HG03354 (cell line): ENCODE measurements around the gene CTBP2.

Source experiments
- ATAC-seq: cut with Tn5 transposase; IDR thresholded peaks from one replicate; pipeline ENCODE4 v1.9.1; 2021; ENCODE audit warnings: mild to moderate bottlenecking; ENCODE audit not compliant: unreplicated experiment, poor library complexity, severe bottlenecking

Gene CTBP2

DNA sequence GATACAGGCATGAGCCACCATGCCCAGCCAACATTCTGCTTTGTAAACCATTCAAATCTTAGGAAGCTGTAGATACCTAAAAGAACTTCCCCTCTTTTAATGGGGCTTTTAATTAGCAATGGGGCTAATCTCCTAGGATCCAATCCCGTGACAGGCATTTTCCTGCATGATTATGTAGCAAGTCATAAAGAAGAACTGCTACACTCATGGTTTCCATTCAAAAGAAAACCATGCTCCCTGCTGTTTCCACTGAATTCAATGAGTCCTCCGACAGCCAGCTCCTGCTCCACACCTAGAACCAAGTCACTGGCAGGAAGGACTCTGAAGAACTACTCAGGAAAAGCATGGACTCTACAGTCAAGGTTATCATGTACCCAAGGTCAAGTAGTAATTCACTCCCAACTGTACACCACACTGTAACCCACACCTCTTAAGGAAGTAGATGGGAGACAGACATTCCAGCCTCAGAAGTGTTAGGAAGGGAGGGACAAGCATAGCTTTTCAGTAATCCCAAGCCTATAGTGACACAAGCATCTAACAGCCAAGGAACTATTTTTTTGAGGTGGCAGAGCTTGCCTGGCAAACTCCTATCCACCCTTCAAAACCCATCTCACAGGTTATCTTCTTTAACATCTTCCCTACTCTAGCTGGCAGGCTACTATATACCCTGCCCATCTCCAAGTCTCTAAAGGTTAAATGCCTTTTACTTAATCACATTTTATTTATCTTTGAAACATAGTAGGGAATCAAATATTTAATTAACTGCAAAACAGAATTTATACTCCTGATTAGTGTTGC is 47.5 kb downstream of the CTBP2 start:
- ATAC-seq = no peak

- ATAC-seq = no peak
Measured at GRCh38 chr10:125111118-125111727, 49.1 kb downstream of the CTBP2 start.

GRCh38 chr10:125107965-125108580 is 52.3 kb downstream of the CTBP2 start:
- no peak for ATAC-seq

- ATAC-seq = no peak
Measured at GRCh38 chr10:125107166-125107949, 53.0 kb downstream of the CTBP2 start.

- ATAC-seq = no peak
Measured at GRCh38 chr10:125106586-125106985, 53.8 kb downstream of the CTBP2 start.

DNA sequence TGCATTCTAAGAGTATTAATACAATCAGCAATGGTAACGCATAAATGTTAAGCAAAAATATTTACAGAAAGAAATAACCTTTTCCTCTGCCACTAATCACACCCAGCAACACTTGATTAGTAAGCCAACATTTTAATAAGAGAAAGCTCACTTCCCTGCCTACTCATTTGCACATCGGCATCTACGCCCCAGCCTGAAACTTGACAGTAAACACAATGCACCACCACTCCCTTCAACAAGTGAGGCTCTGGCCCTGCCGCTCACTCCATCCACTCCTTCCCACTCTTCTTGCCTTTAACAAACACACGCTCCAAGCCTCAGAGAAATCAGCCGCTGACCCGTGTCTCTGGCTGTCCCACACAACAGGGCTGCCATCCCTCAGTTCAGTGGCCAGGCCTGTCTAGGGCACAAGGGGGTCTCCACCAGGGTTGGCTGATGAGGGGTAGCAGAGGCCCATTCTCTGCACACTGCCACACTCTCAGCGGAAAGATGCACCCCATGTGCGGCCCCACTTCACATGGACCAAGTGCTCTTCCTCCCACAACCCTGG is 54.6 kb downstream of the CTBP2 start:
- ATAC-seq = no peak

GRCh38 chr10:125105155-125105554 is 55.2 kb downstream of the CTBP2 start:
- no peak for ATAC-seq

DNA sequence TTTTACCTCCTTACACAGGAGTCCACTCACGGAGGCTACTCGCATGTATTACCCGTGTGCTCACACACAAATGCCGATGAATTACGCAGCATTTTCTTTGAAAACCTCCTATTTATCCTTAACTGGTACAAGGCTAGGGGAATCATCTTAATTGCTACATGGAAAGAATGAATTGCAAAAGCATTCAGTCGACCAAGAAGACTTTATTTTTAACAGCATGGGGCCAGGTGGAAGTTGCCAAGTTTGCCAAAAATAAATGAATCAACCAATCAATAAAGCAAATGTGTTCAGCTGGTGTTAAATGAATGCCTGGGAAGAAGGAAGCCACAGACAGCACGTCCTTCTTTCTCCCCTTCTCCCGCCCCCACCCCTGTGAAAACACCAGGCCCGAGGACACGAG is 55.8 kb downstream of the CTBP2 start:
- ATAC-seq = no peak

GRCh38 chr10:125103924-125104323 is 56.4 kb downstream of the CTBP2 start:
- no peak for ATAC-seq

GRCh38 chr10:125103466-125103865 is 56.9 kb downstream of the CTBP2 start:
- ATAC-seq = no peak

- ATAC-seq = no peak
Measured at GRCh38 chr10:125102821-125103220, 57.5 kb downstream of the CTBP2 start.

DNA sequence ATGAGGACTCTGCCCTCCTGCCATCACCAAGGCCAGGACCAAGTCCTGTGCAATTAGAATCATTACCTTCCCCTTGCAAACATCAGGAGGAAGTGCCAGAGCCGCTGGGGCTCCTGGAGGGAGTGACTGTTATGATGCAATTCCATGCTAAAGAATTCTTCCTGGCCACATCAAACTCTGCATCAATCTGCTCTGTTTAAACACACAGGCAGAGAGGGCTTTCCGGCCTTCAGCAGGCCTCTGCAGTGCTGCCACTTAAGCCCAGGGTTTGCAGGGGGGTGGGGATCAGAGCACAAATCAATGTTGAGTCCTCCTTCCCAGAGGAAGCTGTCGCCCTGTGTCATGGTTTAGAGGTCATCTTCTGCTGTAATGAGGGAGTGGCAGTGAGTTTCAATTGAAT is 58.1 kb downstream of the CTBP2 start:
- no peak for ATAC-seq

- ATAC-seq = no peak
Measured at GRCh38 chr10:125101581-125101980, 58.8 kb downstream of the CTBP2 start.

- ATAC-seq = no peak
Measured at GRCh38 chr10:125101049-125101448, 59.3 kb downstream of the CTBP2 start.

DNA sequence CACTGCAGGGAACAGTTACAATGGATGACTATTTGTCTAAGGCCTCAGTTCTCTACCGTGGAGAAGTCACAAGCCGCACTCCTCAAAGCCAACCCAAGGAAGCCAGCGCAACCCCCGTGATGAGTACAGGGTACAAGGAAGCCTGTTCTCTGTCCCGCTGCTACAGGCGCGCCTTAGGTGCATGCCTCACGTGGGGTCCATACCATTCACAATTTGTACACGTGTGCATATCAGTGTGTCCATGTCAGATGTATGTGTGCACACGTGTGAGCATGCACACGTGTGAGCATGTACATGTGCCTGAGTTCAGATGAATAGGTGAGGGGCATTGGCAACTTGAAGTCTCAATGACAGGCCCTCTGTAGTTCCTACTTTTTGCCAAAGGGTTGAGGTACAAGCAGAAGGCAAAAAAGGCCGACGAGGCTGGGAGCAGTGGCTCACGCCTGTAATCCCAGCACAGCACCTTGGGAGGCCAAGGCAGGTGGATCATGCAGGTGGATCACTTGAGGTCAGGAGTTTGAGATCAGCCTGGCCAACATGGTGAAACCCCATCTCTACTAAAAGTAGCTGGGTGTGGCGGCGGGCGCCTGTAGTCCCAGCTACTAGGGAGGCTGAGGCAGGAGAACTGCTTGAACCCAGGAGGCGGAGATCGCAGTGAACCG is 62.8 kb downstream of the CTBP2 start:
- no peak for ATAC-seq

DNA sequence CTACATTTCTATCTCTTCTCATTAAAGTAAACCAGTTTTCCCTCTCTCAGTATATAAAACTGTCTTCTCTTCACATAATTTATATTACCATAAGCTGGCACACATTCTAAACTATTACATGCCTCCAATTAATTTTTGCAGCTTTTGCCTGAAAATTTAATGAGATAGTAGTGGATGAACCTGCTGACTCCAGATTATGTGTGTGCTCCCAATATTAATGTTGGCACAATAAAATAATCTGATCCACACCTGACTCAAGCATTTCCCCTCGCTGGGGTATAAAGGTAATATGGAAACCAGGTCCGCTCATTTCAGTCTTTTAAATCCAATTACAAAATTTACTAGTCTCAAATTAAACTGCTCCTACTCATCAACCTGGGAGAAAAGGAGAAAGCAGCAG is 63.4 kb downstream of the CTBP2 start:
- no peak for ATAC-seq

DNA sequence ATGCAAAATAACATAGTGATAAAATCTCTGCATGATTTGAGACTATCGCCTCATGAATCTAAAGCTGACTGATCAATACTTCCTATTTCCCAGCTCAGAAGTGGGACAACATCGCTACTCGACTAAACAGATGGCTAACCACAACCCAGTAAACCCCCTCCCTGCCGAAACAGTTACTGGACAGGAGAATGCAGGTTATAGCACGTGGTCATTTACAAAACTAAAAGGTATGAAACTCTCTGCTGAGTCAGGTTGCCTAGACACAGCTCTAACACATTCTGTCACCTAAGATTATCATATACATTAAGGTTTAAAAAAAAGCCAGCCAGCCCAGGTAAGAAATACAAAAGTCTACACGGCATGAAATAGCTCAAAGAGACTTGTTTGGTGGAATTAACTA is 64.0 kb downstream of the CTBP2 start:
- ATAC-seq = no peak

DNA sequence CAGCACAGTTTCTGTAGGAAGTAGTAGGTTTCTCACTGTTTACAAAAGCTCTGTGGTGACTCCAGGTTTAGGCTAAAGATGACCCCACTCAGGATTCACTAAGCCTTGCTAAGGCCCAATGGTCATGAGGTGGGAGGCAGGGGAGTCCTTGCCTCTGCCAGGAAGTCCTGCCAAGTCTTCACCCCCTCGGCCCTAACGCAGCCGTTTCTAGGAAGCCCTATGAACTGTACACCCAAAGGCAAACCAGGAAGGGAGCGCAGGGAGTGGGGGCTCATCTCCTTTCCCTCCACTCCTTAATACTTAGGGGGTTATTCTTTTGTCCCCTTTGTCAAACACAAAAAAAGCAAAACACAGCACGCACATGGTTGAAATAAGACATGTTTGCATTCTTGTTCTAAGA is 64.6 kb downstream of the CTBP2 start:
- no peak for ATAC-seq

DNA sequence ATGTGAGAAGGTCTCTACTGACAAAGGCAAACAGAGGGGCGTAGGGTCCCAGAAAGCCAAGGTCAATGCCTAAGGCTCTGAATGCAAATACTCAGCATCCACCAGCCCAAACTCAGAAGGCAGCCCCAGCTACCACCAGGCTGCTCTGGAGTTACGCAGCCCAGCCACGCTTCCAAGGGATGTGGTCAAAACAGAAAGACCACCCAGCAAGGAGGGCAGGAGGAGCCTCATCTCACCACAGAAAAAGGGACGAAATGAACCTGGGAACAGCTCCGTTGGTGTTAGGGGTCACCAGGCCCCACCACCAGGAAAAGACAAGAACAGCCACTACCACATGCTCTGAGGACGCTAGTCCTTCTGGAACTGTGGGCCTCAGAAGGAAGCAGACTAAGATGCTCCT is 65.1 kb downstream of the CTBP2 start:
- ATAC-seq = no peak

DNA sequence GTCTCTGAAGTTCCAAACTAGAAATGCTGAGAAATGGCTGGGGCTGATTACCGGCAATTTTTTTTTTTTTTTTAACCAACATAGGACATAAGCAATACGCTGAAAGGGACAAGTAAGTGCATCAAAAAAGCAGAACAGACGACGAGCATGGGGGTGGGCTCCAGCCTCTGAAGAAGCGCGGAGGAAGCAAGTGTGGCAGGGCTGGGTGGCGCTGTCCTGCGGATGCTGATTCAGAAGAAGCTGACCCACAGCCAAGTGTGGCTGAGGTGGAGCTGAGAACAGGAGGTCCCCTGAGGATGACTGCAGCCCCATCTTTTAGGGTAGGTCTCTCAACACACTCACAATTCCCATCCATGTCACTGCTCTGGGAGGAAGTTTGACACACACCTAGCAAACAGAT is 65.6 kb downstream of the CTBP2 start:
- ATAC-seq = no peak
